Measurements from ENCODE around the gene GABPB2.

GRCh38 chr1:151062741-151063371, 7.7 kb upstream of the GABPB2 start:
- TF ChIP-seq CREB1 (CRISPR knock-in tag; IDR thresholded peaks at IDR 0.05; ENCODE audit: low read depth) (no peak), CTCF (conservative IDR thresholded peaks at IDR 0.05; ENCODE audit: low read depth in 2 of 2) (no peak), NANOG (IDR thresholded peaks at IDR 0.05; ENCODE audit: borderline replicate concordance) (no peak), JUNB (IDR thresholded peaks at IDR 0.05; ENCODE audit: unreplicated experiment) (no peak), POLR2AphosphoS5 (IDR thresholded peaks at IDR 0.05; ENCODE audit: low read depth) (no peak), REST (IDR thresholded peaks at IDR 0.05; ENCODE audit: unreplicated experiment) (no peak), EZH2 (IDR thresholded peaks at IDR 0.05; ENCODE audit: low read depth, unreplicated experiment) (no peak), EZH2phosphoT487 (IDR thresholded peaks at IDR 0.05; ENCODE audit: unreplicated experiment) (no peak), ZNF114 (CRISPR knock-in tag; IDR thresholded peaks at IDR 0.05) (no peak), STAT1 (IDR thresholded peaks at IDR 0.05; ENCODE audit: unreplicated experiment) (no peak), ZNF331 (CRISPR knock-in tag; IDR thresholded peaks at IDR 0.05; ENCODE audit: low read depth) (no peak)
- TF ChIP-seq, protein P1, sequence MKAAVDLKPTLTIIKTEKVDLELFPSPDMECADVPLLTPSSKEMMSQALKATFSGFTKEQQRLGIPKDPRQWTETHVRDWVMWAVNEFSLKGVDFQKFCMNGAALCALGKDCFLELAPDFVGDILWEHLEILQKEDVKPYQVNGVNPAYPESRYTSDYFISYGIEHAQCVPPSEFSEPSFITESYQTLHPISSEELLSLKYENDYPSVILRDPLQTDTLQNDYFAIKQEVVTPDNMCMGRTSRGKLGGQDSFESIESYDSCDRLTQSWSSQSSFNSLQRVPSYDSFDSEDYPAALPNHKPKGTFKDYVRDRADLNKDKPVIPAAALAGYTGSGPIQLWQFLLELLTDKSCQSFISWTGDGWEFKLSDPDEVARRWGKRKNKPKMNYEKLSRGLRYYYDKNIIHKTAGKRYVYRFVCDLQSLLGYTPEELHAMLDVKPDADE (IDR thresholded peaks at IDR 0.05) = no peak

Data from GM23338 (cell line).